GM12872 (cell line): ENCODE data around the gene CTNNA2.

Experiments
- CTCF ChIP-seq: IDR thresholded peaks from 3 replicates; pipeline ENCODE4 v1.5.1; 2011; ENCODE audit warnings: low read depth, mild to moderate bottlenecking, low read length, moderate library complexity; ENCODE audit not compliant: insufficient read depth

Gene CTNNA2

DNA sequence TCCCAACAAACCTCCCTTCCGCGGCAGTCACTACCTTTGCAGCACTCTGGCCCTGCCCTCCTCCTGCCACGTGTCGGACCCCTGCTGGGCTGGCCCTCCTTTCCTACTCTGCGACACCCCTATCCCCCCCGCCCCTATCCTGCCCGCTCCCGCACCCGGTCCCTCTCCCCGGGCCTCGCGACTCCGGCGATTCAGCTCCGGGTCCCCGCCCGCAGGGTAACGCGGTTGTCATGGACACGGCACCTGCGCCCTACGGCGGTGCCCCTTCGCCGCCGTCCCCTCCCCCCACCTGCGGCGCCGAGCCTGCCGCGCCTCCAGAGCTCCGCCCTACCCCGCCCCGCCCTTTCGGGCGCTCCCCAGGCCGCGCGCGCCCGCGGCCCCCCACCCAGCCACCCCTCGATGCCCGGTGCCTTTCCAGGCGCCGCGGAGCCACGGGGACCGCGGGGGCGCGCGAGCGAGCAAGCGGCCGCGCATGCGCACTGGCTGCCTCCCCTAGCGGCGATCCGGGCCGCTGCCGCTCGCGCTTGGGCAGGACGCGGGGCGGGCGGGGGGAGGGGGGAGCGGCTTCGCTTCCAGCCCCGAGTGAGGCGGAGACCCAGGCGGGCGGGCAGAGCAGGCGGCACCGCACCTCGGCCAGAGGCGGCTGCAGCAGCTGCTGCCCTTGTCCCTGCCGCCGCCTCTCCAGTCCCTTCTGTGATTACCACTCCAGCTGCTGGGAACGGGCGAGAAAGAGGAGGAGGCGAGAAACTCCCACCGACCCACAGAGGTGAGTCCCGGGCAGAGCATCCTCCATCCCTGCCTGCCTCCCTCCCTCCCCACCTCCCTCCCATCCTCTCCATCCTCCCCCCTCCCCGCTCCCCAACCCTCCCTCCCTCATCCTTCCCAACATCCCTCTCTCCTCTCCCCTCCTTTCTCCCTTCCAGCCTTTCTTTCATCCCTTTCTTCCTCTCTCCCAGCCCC lies at the start of gene CTNNA2:
TSS of gene CTNNA2 (plus strand) at position 610 of the 960 bp plus-strand sequence.
- peak; percentile 14; the same call in 1 of the 3 replicates for TF ChIP-seq CTCF

DNA sequence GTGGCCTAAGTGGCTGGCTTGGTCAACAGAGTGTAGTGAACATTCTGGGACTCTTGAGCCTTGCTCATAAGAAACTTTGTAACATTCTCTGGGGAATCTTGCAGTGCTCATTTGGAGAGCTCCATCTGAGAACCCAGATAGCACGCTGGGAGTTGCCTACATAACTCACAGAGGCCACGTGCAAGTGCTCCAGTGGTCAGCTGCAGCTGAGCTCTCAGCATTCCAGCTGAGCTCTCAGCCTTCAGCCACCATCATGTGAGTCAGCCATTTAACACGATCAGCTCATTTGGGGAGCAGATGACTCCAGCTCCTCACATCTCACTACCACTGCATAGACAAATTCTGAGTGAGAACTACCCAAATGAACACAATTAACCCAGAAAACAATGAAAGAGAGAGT lies 25.5 kb upstream of the CTNNA2 start:
- no peak for TF ChIP-seq CTCF

DNA sequence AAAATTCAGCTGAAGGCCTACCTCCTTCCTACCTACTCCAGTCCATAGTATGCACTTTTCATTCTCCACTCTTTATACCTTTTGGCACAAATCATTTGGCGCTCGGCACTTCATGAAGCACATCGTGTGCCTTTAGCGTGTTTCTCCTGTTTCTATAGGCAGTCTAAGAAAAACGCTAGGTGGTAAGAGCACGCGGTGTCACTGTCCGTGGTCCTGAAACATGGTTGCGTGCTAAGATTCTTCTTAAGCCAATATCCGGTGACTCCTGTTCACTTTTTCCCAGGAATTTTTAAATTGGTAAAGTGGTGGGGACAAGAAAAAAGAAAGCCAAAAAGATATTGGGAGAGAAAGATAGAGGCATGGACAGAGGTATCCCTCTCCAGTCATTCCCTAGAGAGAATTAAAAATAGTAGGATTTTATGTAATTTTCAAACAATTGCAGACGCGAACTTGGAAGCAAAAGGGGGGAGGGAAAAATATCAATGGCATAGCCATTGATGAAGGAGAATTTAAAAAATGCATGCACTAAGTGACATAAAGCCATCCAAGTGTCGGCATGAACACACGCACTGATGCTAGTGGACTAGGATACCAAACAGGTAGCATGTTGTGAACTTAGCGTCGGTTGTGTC lies 1.4 kb upstream of the CTNNA2 start:
- no peak for TF ChIP-seq CTCF

DNA sequence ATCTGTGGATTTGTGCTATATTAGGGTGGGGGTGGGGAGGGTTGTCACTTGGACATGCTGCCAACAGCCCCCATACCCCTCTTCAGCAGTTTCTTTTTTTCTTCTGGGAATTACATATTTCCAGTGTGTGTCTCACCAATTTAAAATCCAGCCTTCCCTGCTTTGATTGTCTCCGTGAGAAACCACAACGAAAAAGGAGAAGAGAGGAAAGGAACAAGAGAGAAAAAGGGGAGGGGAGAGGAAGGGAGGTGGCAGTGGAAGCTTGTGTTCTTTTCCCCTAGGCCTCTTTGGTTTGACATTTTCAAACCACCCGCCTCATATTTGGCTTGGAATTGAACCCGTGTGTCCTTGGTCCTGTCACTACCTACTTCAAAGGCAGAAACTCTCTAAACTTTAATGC lies 860 bp downstream of the CTNNA2 start:
- TF ChIP-seq CTCF, result no peak

DNA sequence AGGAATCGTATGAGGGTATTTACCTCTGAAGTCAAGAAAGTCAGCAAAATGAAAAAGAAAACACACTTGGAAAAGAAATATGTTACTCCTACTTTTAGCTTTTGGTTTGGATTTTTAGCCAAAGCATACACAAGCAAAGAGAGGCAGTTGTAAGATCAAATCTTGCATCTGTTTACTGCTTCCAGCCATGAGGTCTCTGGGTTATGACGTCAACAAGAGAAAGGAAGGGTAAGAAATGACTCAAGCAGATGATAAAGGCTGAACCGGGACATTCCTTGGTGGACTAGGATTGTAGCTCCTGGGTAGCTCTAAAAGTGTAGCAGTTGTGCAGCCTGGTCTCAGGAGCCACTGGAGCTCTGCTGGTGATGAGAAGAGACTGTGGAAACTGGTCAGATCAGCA lies 16.8 kb downstream of the CTNNA2 start:
- no peak for TF ChIP-seq CTCF

- TF ChIP-seq CTCF, result no peak
Observed at GRCh38 chr2:79530443-79530842, 17.6 kb downstream of the CTNNA2 start.

- no peak for TF ChIP-seq CTCF
Observed at GRCh38 chr2:79547568-79547967, 34.7 kb downstream of the CTNNA2 start.
